HG03196 (cell line): ENCODE measurements around the gene PAPOLB.

Experiments used
- ATAC-seq: cut with Tn5 transposase; IDR thresholded peaks from one replicate; pipeline ENCODE4 v1.9.1; 2021; ENCODE audit not compliant: unreplicated experiment

PAPOLB gene

DNA sequence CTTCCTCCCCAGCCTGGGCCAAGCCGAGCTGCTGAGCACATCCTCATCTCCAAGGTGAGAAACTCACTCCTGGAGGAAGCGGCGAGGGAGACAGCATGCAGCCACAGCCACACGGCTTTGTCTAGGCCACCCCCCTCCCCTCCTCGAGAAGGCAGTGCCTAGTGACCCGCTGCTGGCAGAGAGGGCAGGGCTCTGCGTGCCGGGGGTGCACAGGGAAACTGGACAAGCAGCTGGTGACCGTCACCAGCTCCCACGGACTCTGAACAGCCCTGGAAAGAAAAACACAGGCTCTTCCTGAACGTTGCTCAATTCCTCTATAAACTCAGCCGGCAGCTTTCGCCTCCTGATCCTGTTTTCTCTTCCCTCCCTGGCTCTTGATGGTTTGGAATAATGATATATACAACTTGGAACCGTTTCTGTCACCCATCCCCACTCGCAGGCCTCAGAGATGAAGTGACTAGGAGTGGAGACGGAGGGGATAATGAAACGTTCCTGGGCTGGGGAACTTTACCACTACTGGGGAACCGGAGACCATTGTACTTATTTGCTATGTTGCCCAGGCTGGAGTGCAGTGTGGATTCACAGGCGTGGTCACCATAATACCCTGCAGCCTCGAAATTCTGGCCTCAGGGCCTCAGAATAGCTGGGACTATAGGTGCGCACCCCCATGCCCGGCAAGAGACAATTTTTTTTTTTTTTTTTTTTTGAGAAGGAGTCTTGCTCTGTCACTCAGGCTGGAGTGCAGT, 19.3 kb downstream of the PAPOLB start:
- ATAC-seq = no peak

DNA sequence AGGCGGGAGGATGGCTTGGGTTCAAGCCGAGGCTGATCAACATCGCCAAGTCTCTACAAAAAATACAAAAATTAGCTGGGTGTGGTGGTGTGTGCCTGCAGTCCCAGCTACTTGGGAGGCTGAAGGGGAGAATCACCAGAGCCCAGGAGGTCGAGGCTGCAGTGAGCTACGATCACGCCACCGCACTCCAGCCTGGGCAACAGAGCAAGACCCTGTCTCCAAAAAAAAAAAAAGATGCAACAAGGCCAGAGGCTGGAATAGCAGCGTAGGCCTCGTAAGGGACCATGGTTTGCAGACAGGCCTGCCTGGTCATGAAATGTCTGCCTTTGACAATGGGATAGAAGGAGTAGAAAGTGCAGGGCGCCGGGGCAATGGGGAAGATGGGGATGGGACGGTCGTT, 20.0 kb downstream of the PAPOLB start:
- ATAC-seq = no peak

DNA sequence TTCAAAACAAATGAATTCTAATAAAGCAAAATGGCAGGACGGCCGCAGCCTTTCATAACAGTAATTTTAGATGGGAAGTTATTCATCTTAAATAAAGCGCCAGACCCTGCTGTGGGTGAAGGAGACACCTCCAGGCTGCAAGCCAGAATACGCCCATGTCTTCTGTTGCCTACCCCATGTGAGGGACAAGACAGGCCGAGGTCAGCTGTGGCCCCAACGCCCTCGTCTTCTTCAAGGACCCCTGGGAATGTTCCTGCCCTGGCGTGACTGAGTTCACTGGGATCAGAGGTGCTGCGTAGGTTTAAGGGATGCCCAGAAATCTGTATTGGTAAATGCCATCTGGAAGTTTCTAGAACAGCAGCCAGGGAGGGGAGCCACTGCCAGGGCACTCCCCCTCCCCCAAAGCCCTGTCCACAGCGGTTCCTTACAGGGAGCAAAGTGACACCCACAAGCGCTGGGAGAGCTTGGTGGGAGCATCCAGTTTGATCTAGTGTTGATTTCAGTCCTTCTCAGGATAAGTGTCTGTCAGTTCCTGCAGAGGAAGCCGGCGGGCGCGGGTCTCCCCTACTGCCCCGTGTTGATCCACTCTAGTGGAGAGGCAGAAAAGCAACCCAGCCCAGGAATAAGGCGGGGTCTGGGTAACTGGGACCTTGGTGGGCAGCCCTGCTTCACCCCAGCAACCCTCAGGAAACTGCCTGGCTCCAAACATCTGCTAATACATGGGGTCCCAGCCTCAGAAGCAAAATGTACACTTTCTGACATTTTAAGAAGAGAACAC, 20.6 kb downstream of the PAPOLB start:
- no peak for ATAC-seq

DNA sequence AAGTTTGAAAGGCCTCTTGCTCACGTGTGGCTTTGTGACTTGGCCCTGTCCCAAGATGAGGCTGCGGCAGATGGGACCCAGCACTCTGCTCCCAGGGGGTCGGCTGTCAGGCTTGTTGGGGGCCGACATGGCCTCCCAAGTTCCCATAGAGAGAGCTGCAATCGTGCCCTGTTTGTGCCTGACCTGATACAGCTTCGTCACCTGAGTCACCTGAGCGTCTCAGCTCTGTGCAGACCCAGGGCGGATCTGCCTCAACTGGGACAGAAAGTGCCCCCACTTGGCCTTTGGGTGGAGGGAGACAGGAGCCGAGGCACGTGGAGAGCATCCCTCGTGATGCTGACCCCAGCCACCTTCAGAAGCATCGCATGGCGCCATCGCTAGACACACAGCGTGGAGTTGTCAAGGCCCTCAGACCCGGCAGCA, 21.7 kb downstream of the PAPOLB start:
- ATAC-seq = no peak

DNA sequence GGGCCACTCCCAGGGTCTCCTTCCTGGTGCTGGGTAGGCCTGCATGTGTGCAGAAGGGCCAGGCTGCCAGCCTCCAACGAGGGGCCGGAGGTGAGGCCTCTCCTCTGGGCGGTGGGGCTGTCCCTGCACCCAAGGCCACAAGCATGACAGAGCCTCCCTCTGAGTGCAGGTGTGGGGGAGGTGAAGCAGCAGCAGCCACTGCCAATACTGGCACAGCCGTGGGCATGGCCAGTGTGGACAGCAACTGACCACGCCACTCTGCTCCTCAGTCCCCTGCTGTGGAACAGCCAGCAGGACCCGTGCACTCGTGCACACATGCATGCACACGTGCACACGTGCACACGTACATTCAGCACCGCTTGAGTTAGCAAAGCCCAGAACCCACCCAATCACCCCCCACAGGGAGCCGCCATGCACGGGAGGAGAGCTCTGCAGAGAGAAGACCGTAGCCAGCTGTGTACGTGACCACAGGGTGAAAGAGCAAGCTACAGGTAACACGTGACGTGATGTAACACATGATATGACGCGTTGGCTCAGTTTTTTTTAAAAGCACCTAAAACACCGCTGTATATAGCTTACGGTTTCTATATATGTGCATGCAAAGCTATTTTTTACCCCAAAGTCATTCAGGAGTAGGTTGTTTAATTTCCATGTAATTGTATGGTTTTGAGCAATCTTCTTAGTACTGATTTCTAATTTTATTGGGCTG, 23.1 kb downstream of the PAPOLB start:
- no peak for ATAC-seq

DNA sequence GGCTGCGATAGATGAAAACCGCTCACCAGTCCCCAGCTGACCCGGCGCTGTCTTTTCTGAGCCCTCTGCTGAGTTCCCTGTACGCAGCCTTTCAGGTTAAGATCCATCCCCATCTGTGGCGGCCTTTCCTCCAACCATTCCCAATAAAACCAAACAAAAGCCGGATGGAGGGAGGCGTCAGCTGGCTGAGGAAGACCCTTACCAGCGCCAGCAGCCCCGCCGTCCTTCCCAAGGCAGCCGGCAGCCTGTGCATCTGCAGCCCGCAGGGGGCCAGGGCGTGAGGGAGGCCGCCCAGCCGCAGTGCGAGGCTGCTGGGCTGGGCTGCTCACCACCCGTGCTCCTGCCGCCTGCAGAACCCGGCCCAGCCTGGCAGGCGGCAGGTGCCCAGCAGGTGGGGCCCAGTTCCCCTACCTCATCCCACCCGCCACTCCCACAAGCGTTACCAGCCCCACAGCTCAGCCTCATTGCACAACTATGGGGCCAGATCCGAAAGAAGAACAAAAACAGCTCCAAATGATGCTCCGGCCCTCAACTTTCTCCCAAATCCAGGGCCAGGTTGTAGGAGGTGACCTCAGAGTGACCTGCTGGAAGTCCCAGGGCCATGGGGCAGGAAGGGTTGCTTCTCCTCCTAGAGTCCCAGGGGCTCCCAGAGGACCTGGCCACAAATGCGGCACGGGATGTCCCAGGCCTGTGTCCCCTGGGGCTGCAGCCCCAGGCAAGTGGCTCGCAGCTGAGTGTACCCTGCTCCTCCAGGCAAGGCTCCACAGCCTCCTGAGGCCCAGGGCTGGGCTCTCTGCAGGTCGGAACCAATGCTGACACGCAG, 23.8 kb downstream of the PAPOLB start:
- ATAC-seq = no peak

DNA sequence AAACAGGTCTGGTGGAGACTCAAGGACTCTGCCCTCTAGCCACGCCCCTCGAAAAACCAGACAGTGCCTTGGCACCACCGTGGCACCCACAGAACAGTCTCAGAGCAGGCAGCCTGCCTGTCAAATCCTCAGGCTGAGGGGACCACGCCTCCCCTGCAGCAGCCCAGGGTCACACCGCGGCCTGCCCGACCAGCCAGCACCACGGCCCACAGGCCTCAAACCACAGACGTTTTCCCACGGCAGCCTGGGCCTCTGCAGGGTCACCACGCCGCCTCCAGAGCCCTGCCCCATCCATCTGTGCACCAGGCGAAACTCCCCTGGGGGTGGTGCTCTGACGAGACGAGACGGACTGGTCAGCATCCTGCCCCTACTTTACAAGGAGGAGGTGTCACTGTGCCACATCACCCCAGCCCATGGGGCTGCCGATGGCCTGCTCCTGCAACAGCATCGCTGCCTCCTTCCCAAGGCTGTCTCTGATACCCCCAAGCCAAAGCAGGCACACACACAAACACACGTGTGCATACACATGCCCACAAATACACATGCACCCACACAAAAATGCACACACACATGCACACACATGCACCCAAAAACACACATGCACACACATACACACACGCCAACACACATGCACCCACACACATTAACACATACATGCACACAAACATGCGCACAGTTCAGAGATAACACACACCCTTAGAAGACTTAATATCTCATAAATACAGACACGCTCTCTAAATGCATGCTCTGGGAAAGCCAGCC, 24.6 kb downstream of the PAPOLB start:
- no peak for ATAC-seq

DNA sequence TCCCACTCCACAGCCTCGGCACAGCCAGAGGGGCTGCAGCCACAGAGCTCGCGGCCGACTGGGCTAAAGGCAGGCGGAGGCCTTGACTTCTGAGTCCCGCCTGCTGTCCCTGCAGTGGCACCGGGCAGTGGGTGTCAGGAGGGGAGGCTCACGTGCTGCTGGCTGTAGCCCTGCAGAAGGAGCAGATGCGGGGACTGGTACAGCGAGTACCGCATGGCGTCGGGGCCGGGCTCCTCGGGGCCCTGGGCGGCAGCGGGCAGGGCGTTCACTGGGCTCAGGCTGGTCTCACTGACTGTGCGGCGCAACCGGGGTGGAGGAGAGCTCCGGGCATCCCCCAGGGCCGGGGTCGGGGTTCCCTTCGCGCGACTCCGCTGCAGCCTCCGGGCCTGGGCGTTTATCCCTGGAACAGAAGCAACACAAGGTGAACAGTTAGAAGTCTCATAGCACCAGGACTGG, 25.6 kb downstream of the PAPOLB start:
- ATAC-seq = no peak

DNA sequence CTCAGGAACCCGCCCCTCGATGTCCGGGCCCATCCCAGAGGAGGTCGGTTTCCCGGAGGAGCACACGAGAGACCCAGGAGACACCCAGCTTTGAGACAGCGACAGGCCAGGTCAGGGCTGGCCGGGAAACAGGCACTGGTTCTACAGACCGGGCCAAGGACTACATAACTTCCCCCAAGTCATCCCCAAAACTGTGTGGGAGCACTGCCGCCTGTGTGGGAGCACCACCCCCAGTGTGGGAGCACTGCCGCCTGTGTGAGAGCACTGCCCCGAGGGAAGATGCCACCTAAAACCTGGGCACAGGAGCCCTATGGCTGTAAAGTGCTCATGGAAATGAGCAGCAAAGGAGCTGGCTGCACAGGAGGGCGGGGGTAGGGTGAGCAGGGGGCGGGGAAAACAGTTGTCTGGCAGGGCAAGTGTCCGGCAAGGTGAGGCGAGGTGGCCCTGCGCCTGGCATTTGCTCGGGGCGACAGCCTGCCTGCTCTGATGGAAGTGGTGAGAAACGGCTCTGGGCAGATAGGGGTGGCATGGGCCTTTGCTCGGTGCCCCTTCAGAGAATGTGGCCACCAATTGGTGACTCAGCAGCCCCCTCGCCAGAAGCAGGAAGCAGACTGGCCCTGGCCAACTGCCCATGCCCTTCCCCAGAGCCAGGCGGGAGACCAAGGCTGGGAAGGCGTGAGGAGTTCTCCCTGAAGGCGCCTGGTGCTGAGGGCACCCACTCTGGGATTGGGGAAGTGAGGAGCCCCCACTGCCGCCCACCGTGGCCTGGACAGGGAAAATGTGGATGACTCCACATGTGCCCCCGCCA, 26.2 kb downstream of the PAPOLB start:
- no peak for ATAC-seq

DNA sequence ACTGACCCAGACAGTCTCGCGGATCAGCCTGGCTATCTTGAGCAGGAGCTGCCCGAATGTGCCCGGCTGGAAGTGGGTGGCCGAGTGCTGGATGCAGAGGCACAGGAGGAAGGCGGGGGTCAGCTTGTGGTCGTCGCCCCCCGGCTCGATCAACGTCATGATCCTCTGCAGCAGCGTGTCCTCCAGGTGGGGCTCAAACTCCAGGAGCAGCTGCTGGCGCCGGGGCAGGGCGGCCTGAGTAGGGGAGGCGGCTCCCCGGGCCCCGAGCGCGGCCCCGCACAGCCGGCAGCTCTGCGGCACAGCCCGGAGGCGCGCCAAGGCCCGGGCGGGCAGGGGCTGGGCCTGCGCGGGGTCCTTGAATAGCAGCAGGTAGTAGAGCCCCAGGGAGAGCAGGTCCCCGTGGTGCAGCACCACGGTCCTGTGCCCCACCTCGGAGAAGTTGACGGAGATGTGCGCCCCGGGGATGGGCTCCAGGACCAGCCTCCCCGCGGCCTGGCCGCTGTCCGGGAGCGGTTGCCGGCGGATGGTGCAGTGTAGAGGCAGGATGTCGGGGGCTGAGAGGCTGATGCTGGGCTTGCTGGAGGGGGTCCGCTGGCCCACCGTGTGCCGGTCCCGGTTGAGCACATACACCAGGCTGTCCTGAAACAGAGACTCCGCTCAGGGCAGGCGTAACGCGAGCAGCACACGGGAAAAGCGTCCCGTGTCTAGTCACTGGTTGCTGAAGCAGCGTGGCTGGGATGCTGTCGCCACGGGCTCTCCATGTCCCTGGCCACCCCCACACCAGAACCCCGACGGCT, 27.0 kb downstream of the PAPOLB start:
- ATAC-seq = no peak

DNA sequence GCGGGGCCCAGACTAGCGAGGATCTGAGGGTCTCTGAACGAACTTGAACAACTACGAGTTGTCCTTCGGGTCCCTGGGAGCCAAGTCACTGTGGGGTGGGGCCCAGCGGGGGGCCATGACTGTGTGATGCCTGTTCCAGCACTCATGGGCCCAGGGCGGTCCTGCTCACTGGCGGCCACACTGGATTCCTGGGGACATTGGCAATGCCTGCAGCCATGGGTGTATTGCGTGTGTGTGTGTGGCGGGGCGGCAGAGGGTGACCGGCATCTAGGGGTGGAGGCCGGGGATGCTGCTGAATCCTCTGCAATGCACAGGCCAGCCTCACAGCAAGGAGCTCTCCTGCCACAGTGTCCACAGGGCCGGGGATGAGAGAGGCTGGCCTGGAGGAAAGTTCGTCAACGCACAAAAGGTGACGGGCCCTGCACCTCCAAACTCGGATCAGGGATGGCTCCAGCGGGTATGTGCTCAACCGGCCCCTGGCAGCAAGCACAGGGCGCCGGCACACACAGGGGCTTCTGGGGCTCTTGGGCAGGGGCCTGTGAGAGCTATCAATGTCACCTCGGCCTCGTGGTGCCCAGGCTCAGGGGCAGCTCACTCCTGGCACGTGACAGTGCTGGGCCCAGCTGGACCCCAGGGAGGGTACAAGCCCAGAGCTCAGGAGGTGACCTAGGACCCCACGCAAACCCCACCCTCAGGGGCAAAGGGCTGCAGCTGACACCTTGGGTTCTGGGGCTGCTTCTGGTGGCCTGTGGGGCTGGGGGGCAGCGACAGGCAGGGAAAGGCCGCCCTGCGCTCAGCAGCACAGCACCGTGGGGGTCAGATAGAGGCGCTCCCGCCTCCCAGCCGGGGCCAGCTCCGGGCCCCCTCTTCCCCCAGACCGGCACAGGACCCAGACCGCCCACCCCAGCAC, 27.9 kb downstream of the PAPOLB start:
- ATAC-seq = no peak

DNA sequence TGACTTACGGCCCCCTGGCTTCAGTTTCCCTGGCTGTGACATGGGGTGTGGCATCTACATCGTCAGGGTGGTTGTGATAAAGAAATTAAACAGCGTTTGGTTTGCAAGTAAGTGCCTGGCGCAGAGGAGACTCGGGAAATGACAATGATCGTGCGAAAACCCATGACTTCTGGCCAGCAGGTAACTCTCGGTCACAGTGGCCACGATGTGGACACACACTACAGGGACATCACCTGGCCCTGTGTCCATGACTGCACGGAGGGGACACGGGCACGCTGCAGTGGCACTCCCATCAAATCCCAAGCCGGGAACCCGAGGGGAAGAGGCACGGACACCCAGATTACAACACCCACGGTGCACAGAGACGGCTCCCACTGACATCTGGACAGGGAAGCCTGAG, 28.7 kb downstream of the PAPOLB start:
- no peak for ATAC-seq

DNA sequence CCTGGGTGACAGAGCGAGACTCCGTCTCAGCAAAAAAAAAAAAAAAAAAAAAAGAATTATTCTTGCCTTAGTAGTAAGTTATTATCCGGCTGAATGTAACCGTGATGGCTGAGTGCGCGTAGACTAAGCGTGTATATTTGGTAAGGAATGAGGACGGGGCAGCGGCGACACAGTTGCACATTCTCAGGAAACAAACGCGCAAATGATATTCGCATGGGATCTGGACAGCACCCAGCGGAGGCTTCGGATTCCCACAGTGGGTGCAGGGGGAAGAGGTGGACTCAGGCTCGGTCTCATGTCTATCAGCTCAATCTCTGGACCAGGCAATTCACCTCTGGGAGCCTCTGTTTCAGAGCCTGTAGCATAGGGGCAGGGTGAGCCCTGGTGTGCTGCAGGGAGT, 29.1 kb downstream of the PAPOLB start:
- ATAC-seq = no peak

DNA sequence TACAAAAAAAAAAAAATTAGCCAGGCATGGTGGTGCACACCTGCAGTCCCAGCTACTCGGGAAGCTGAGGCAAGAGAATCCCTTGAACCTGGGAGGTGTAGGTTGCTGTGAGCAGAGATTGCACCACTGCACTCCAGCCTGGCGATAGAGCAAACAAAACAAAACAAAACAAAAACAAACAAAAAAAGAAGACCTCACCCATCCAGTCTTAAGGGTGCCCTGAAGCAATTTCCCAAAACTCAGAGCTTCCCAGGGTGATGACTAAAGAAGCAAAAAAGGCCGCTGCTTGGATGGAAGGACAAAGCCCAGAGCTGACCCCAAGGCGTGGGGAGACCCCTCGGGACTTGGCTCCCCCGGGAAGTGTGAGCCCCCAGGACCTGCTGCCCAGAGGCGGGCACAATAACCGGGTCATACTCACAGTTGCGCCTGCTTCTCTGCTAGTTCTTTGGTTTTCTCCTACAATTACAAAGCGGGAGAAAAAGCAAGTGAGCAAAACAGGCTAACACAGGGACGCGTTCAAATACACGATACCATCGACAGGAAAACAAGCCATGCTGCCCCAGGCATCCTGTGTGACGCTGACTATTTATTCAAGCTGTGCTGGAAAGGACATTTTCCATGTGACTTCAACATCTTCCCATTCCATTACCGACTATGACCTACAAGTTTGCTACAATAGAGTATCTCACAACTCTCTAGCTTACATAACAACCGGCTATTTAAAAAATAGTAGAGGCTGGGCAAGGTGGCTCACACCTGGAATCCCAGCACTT, 29.9 kb downstream of the PAPOLB start:
- ATAC-seq = no peak

DNA sequence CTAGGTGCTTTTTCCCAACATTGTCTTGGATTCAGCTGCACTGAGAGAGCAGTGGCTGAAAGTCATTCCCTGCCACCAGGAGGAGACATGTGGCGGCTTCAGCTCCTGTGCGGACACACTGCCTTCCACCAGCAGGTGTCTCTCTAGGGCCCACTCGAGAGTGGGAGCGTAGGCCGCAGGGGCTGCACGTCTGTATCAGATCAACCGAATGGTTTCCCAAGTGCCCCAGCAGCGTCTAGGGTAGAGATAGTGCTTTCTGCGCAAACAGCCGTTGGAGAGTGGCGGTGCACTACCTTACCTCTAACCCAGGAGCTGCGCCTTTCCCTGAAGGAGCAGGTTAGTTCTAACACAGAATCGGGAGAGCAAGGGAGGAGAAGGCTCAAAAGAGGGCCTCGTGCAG, 31.7 kb downstream of the PAPOLB start:
- ATAC-seq = no peak

DNA sequence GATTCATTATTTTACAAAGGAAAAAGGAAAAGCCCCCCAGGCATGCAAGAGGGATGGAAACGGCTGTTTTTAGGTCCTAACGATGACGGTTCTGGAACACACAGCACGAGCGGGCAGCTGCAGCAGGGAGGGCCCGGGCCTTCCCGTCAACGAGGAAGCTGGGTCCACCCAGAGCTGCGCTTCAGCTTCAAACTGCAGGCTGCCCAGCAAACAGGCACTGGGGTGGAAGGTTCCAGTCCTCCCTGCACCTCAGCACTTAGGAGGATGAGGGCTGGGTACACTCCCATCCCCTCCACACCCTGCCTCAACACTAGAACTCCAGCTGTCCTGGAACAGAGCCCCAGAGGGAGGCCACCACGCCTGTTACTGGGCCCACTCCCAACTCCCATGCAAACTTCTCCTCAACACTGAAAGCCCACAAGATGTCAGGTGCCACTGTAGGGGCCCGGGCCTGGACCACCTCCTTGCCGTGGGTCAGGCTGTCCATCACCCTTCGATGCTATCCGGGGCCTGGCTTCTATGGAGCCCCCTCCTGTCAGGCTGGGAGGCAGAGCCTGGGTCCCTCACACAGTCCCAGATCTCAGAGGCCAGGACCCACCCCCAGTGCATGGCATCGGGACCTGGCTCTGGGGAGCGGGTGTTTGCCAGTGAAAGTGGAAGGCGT, 33.0 kb downstream of the PAPOLB start:
- no peak for ATAC-seq
